Adrenal gland (tissue), 12 donors: ENCODE measurements around the gene ABCC6. TPM values are rescaled to one million over a fixed set of nuclear protein-coding genes. Genes with fewer than 3 reads are reported as not detected.
A peak's percentile ranks its signal among the peaks of the same experiment; 100 is the strongest.

Source experiments
- DNase-seq, 7 donors: peaks; one replicate each; pipeline ENCODE4 v3.0.0-alpha.2; 2019 to 2020
- H3K27ac ChIP-seq, 5 donors: fragments of 200-600 bp; sonication (generic) in 4 of 5; 1 replicate in 3 of 5; 2 replicates in 2 of 5; pipeline versions ENCODE4 v1.5.1 to v1.8.0; 2016 to 2020; ENCODE audit warnings: mild to moderate bottlenecking in 1 of 5
- H3K27me3 ChIP-seq: fragments of 200-600 bp; 2 replicates; pipeline ENCODE4 v1.8.0; 2021
- H3K36me3 ChIP-seq, 2 donors: fragments of 200-600 bp; replicated peaks in 1 of 2; 1 replicate in 1 of 2; 2 replicates in 1 of 2; pipeline versions ENCODE4 v1.5.1 to v1.8.0; 2018 to 2022
- H3K4me1 ChIP-seq, 2 donors: fragments of 200-600 bp; replicated peaks in 1 of 2; 1 replicate in 1 of 2; 2 replicates in 1 of 2; pipeline versions ENCODE4 v1.5.1 to v1.8.0; 2018 to 2021
- H3K4me3 ChIP-seq, 4 donors: fragments of 200-600 bp; sonication (generic) in 3 of 4; one replicate each; pipeline ENCODE4 v1.5.1; 2016 to 2018
- H3K9me3 ChIP-seq, 3 donors: fragments of 200-600 bp; sonication (generic) in 1 of 3; replicated peaks in 1 of 3; 1 replicate in 2 of 3; 2 replicates in 1 of 3; pipeline versions ENCODE4 v1.5.1 to v1.8.0; 2016 to 2021
- POLR2A ChIP-seq, 2 donors: fragments of 450-650 bp; IDR thresholded peaks; one replicate each; pipeline ENCODE4 v1.6.1; 2017; ENCODE audit warnings: antibody characterized with exemption in 2 of 2, mild to moderate bottlenecking in 2 of 2, moderate library complexity in 1 of 2
- WGBS, 4 donors: extraction: QIAGEN DNeasy Blood & Tissue Kit in 2 of 4; methylation state at CpG; one replicate each; pipeline versions ENCODE4 v1.1.5 to v1.1.7; 2013 to 2017; 5-methylcytosine and 5-hydroxymethylcytosine counted together
- intact Hi-C, 2 donors: fragments of 100-400 bp; cut with DNase I; formaldehyde crosslinking; loops; one replicate each; pipeline versions ENCODE4 v1.14.1 to v1.15.0; 2022 to 2023
- polyA plus RNA-seq, 3 donors: library from polyadenylated mRNA; stranded (reverse); fragments of 200-250 nt in 2 of 3; fragments of 350-450 nt in 1 of 3; fragmentation: Illumina TruSeq in 1 of 3; extraction: RNeasy Lipid Tissue Mini Kit (QIAGEN cat#74804) in 1 of 3; gene quantifications; one replicate each; pipeline ENCODE4 v1.2.3, GENCODE V29; 2013 to 2014
- total RNA-seq, 9 donors: library from RNA; depleted of rRNA in 4 of 9; stranded (reverse); fragments of >200 nt in 4 of 9; fragments of 120-200 nt in 1 of 9; fragmentation: NEBNext Ultra II Directional in 1 of 9; extraction: Animal tissue kit (Norgen Biotek cat#: 25700) in 1 of 9; gene quantifications; one replicate each; pipeline versions ENCODE4 v1.1.0 to v1.2.4, GENCODE V29; 2013 to 2023
- TF ChIP-seq, protein P1 (sequence below), 6 experiments: fragments of 450-650 bp in 4 of 6; fragments of 200-600 bp in 2 of 6; sonication (generic) in 1 of 6; IDR thresholded peaks; 1 replicate in 5 of 6; 2 replicates in 1 of 6; pipeline versions ENCODE4 v1.5.1 to v1.8.0; 2016 to 2021; ENCODE audit warnings: antibody characterized with exemption in 6 of 6, mild to moderate bottlenecking in 2 of 6, moderate library complexity in 1 of 6
- donor health status: healthy with polysubstance abuse.
- donor health status: Bipolar disorder and iron deficiency.
- donor health status: DM: yes; HTN: yes; CAD: no.
- donor health status: DM: no; HTN: no; CAD: no.
- donor health status: DM: no; HTN: no; CAD: no.
- donor health status: DM: yes; HTN: yes; CAD: no.

ABCC6 gene
- total and polyA plus RNA-seq, 12 donors: 0.79 to 32.2 (median 4.5) TPM

DNA sequence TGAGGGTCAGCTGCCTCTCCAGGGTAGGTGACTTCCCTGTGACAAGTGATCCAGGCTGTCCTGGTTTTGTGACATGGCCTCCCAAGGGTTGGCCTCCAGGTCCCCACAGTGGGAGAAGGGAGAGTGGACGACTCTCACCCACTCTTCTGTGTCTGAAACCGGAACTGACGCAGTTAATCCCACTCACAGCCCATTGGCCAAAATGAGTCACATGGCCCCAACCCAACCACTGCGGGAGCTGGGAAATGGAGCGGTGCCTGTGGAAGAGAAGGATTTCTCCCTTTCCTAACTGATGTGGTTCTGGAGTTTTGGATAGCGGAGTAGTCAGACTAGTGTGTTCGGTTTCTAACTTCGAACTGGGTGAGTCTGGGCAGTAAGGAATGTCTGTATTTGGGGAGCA lies 79.4 kb downstream of the ABCC6 start:
- peaks cover 0 to 40% of the 10 kb centered on the region in 2 donors for H3K36me3 ChIP-seq
- WGBS, 4 donors: 88 to 97% (median 94%) methylated on average over 7 to 8 of the region's 8 CpGs

DNA sequence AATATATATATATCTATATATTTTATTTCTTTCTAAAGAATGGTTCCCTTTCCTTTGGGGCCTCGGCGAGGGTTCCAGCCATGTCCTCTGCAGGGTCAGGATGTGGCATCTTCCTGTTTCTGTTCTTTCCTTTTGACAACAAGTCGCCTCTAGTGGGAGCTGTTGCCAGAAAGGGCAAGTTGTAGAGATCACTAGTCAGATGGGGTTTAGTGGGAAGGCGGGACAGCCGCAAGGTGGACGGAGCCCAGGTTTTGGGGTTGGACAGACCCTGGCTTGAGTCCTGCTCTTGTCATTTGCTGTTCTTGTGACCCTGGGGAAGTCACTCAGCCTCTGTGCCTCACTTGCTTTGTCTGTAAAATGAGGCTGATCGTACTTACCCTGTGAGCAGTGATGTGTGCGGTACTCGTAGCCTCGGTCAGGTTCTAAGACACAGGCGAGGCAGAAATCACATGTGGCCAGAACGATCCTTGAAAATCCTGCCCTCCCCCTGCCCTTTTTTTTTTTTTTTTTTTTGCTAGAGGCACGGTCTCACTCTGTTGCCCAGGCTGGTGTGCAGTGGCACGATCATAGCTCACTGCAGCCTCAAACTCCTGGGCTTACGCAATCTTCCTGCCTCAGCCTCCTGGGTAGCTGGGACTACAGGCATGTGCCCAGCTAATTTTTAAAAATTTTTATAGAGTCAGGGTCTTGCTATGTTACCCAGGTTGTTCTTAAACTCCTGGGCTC lies 80.1 kb downstream of the ABCC6 start:
- no peak for DNase-seq
- Histone ChIP-seq H3K27me3 (no peaks in the 10 kb centered on the region), H3K36me3 (peaks cover 0 to 48% of the 10 kb centered on the region in 2 donors), H3K4me1 (peaks cover 0 to 5% of the 10 kb centered on the region in 2 donors), H3K9me3 (no peaks in the 10 kb centered on the region), H3K4me3 (no peak overlapping the region), H3K27ac (no peak overlapping the region)
- TF ChIP-seq, protein P1, sequence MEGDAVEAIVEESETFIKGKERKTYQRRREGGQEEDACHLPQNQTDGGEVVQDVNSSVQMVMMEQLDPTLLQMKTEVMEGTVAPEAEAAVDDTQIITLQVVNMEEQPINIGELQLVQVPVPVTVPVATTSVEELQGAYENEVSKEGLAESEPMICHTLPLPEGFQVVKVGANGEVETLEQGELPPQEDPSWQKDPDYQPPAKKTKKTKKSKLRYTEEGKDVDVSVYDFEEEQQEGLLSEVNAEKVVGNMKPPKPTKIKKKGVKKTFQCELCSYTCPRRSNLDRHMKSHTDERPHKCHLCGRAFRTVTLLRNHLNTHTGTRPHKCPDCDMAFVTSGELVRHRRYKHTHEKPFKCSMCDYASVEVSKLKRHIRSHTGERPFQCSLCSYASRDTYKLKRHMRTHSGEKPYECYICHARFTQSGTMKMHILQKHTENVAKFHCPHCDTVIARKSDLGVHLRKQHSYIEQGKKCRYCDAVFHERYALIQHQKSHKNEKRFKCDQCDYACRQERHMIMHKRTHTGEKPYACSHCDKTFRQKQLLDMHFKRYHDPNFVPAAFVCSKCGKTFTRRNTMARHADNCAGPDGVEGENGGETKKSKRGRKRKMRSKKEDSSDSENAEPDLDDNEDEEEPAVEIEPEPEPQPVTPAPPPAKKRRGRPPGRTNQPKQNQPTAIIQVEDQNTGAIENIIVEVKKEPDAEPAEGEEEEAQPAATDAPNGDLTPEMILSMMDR (IDR thresholded peaks at IDR 0.05): peak in 1 of 6 experiments; percentile 19
- no peak for TF ChIP-seq POLR2A (IDR thresholded peaks at IDR 0.05)
- intact Hi-C loops: no loop called here
- 85 to 91% (median 87%) methylated on average over 14 to 15 of the region's 15 CpGs for WGBS, 4 donors

More for the DNA sequence above, 79.4 kb downstream of the ABCC6 start:
- Histone ChIP-seq H3K9me3 (no peaks in the 10 kb centered on the region), H3K4me1 (peaks cover 0 to 5% of the 10 kb centered on the region in 2 donors), H3K27me3 (no peaks in the 10 kb centered on the region), H3K4me3 (no peak overlapping the region), H3K27ac (no peak overlapping the region)
- no peak for DNase-seq
- no peak for TF ChIP-seq POLR2A (IDR thresholded peaks at IDR 0.05)
- TF ChIP-seq, protein P1 (IDR thresholded peaks at IDR 0.05): no peak
- intact Hi-C loops: no loop called here

GRCh38 chr16:16141784-16142396 lies 81.4 kb downstream of the ABCC6 start:
- intact Hi-C loops: no loop called here
- Histone ChIP-seq H3K9me3 (no peaks in the 10 kb centered on the region), H3K4me3 (no peak overlapping the region), H3K27ac (no peak overlapping the region), H3K4me1 (peaks cover 0 to 5% of the 10 kb centered on the region in 2 donors), H3K36me3 (peaks cover 0 to 60% of the 10 kb centered on the region in 2 donors), H3K27me3 (no peaks in the 10 kb centered on the region)
- 77 to 93% (median 88%) methylated on average over 6 to 7 of the region's 7 CpGs for WGBS, 4 donors
- no peak for DNase-seq
- no peak for TF ChIP-seq POLR2A (IDR thresholded peaks at IDR 0.05)
- TF ChIP-seq, protein P1 (IDR thresholded peaks at IDR 0.05): no peak

DNA sequence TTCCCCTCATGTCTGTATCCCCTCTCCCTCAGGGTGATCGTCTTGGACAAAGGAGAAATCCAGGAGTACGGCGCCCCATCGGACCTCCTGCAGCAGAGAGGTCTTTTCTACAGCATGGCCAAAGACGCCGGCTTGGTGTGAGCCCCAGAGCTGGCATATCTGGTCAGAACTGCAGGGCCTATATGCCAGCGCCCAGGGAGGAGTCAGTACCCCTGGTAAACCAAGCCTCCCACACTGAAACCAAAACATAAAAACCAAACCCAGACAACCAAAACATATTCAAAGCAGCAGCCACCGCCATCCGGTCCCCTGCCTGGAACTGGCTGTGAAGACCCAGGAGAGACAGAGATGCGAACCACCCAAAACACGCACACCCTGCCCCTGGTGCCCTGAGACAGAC lies 82.2 kb downstream of the ABCC6 start:
- H3K4me1 ChIP-seq: peaks cover 0 to 5% of the 10 kb centered on the region in 2 donors
- 97 to 100% (median 98%) methylated on average over 5 to 11 of the region's 11 CpGs for WGBS, 4 donors
- H3K9me3 ChIP-seq: no peaks in the 10 kb centered on the region
- H3K27ac ChIP-seq: no peak overlapping the region
- peaks cover 0 to 68% of the 10 kb centered on the region in 2 donors for H3K36me3 ChIP-seq
- DNase-seq: no peak
- no peak overlapping the region for H3K4me3 ChIP-seq
- intact Hi-C loops: no loop called here
- TF ChIP-seq, protein P1 (IDR thresholded peaks at IDR 0.05): no peak
- no peak for TF ChIP-seq POLR2A (IDR thresholded peaks at IDR 0.05)
- no peaks in the 10 kb centered on the region for H3K27me3 ChIP-seq
